ENCODE results near the gene DPEP2NB.

GRCh38 chr16:68022278-68022727 lies 6.6 kb upstream of the DPEP2NB start:
- TF ChIP-seq, protein P1, sequence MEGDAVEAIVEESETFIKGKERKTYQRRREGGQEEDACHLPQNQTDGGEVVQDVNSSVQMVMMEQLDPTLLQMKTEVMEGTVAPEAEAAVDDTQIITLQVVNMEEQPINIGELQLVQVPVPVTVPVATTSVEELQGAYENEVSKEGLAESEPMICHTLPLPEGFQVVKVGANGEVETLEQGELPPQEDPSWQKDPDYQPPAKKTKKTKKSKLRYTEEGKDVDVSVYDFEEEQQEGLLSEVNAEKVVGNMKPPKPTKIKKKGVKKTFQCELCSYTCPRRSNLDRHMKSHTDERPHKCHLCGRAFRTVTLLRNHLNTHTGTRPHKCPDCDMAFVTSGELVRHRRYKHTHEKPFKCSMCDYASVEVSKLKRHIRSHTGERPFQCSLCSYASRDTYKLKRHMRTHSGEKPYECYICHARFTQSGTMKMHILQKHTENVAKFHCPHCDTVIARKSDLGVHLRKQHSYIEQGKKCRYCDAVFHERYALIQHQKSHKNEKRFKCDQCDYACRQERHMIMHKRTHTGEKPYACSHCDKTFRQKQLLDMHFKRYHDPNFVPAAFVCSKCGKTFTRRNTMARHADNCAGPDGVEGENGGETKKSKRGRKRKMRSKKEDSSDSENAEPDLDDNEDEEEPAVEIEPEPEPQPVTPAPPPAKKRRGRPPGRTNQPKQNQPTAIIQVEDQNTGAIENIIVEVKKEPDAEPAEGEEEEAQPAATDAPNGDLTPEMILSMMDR (IDR thresholded peaks at IDR 0.05; ENCODE audit: insufficient read depth, low read depth, low read length) = no peak
- no peak for TF ChIP-seq EZH2 (IDR thresholded peaks at IDR 0.05; ENCODE audit: insufficient read depth, low read length)
